GM18526 (cell line): ENCODE measurements around the gene NOXA1.
A peak's percentile ranks its signal among the peaks of the same experiment; 100 is the strongest.

Experiments used
- POLR2A ChIP-seq: IDR thresholded peaks from 3 replicates; pipeline ENCODE4 v1.6.1; 2011; ENCODE audit not compliant: insufficient read length; ENCODE audit errors: extremely low read depth

Gene NOXA1

DNA sequence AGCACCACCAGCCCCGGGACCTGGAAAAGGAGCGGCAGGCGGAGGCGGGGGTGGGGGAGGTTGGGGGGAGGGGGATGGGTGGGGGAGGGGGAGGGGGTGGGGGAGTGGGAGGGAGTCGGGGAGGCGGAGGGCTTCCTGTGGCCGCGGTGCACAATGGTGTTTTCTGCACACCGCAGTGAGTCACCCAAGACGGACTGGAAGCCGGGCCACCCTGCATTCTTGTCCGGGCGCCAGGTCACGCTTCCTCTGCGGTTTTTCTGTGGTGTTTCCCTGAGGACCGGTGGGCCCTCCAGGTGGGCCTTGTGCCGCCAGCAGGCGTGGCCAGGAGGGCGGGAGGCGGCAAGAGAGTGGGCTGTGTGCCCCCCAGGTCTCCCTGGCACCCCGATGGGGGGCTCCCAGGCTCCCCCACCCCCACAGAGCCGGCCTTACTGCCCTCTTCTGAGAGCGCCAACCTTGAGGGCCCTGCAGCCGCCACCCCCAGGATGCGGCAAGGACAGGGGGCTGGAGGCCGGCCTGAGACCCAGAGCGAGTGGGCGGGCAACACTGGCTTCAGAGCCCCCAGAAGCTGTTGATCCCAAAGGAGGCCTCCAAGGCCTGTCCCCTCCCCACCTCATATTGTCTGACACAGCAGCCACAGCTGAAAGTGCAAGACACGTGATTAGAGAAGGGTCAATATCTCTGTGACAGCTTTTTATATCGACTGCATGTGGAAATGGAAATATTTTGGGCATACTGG is 11.4 kb upstream of the NOXA1 start:
- TF ChIP-seq POLR2A, result no peak

DNA sequence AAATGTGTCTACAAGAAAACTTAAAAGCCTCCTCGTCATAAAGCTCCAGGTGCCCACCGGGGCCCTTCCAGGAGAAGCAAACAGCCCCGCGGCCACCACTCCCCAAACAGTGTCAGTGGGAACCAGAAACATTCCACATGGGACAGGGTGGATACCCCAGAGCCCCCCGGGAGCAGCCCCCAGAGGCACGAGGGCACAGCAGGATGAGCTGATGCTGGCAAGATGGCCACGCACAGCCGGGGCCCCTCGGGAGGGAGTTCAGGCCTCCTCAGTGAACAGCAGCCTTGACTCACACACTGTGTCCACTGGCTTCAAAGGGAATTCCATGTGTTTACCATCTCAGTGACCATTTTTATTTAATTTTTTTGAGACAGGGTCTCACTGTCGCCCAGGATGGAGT is 10.8 kb upstream of the NOXA1 start:
- no peak for TF ChIP-seq POLR2A

GRCh38 chr9:137415451-137415850 is 7.7 kb upstream of the NOXA1 start:
- no peak for TF ChIP-seq POLR2A

GRCh38 chr9:137416006-137416562 is 7.1 kb upstream of the NOXA1 start:
- no peak for TF ChIP-seq POLR2A

- no peak for TF ChIP-seq POLR2A
These were observed 6.5 kb upstream of the NOXA1 start for GRCh38 chr9:137416563-137417151.

GRCh38 chr9:137417161-137418021 is 5.8 kb upstream of the NOXA1 start:
- peak; percentile 38 for TF ChIP-seq POLR2A

GRCh38 chr9:137421838-137422603 is 1.2 kb upstream of the NOXA1 start:
- no peak for TF ChIP-seq POLR2A

DNA sequence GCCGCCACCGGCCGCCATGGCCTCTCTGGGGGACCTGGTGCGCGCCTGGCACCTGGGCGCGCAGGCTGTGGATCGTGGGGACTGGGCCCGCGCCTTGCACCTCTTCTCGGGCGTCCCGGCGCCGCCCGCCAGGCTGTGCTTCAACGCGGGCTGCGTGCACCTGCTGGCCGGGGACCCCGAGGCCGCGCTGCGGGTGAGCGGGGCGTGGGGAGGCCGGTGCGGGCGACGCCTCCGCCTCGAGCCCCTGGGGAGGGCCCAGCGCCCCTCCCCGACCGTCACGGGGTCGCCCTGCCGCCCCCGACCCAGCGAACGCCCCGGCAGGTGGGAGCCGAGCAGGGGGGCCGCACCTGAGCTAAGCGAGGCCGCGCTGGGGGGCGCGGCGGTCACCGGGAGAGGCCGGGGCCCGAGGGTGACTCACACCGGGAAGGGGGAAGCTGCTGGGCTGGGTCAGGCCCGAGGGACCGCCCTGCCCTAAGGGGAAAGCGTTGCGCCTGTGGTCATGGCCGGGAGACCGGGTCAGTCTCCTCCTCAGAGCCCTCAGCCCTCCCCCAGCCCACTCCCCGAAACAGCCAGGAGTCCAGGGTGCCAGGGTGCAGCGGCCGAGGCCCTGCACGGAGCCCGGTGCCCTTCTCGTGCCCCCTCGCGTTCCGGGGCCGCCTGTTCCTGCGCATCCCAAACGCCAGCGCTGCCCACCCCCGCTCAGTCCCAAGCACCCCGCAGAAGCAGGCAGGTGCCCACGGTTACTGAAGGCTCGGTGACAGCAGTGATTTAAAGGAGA is 510 bp downstream of the NOXA1 start:
- no peak for TF ChIP-seq POLR2A

- no peak for TF ChIP-seq POLR2A
These were observed 3.0 kb downstream of the NOXA1 start for GRCh38 chr9:137426018-137426681.

- no peak for TF ChIP-seq POLR2A
These were observed 4.5 kb downstream of the NOXA1 start for GRCh38 chr9:137427454-137428310.

DNA sequence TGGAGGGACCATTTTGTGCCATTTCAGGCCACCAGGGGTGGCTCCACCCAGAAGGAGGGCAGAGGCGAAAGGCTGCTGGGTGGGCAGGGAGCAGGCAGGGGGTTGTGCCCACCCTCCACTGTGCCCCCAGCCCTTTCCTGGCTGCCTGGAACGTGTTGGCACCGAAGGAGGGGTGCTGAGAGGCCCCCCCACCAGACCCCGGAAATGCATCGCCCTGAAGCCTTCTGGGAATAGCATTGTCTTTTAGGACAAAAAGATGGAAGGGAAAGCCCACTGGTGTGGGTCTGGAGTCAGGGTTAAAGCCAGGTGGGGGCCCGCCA is 5.1 kb downstream of the NOXA1 start:
- TF ChIP-seq POLR2A, result no peak

DNA sequence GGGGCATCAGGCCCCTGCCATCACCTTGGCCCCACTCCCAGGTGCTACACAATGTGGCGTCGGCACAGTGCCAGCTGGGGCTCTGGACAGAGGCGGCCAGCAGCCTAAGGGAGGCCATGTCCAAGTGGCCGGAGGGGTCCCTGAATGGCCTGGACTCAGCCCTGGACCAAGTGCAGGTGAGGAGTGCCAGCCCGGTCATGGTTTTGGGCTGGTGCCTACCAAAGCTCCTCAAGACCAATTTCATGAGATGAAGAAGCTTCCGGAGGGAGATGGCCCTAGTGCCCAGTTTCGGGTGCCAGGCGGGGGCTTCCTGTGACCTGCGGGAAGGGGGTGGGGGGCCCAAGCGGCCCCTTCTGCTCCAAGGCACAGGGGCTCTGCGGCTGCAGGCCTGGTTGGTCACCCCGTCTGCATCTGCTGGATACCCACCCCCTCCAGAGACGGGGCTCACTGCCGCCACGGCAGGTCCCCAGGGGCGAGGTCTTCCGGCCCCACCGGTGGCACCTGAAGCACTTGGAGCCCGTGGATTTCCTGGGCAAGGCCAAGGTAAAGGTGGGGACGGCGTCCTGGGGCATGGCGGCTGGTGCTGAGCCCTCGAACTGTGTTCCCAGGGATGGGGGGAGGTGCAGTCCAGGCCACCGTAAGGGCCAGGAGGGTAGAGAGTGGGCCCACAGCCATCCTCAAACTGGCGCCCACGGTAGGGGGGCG is 5.8 kb downstream of the NOXA1 start:
- no peak for TF ChIP-seq POLR2A

DNA sequence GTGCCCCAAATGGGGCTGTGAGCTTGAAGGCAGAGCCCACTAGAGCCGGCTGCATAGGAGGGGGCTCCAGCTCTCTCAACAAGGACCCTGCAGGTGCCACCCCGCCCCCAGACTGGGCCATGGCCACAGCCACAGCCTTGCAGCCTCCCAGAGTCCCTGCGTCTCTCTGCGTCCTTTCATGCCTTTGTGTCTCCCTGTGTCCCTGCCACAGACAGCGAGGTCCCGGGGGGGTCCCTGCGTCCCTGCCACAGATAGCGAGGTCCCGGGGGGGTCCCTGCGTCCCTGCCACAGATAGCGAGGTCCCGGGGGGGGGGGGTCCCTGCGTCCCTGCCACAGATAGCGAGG is 6.3 kb downstream of the NOXA1 start:
- no peak for TF ChIP-seq POLR2A
